Activated T-helper 2 cell treated with anti-CD3 and anti-CD28 coated beads, Interferon-gamma antibody, Interleukin-2, Interleukin-4, amounts not matched to agents 10 μg/mL and 5 μg/mL and 100 μg/mL, durations not matched to agents 14 hours and 24 hours and 36 hours (primary cell): ENCODE results near the gene TBCK. TPM values are rescaled to one million over a fixed set of nuclear protein-coding genes. Genes with fewer than 3 reads are reported as not detected.

Experiments used
- DNase-seq: peaks from one replicate; pipeline ENCODE4 v3.0.0; 2021; ENCODE audit warnings: low spot score
- H3K27ac Mint-ChIP-seq: one replicate; pipeline ENCODE4 v1.8.0; 2021; ENCODE audit warnings: mixed read lengths
- H3K27me3 Mint-ChIP-seq: one replicate; pipeline ENCODE4 v1.8.0; 2021; ENCODE audit warnings: low read depth, mixed read lengths
- H3K36me3 Mint-ChIP-seq: one replicate; pipeline ENCODE4 v1.8.0; 2021; ENCODE audit warnings: low read depth, mixed read lengths
- H3K4me1 Mint-ChIP-seq: one replicate; pipeline ENCODE4 v1.8.0; 2021; ENCODE audit warnings: low read depth, mixed read lengths
- H3K4me3 Mint-ChIP-seq: one replicate; pipeline ENCODE4 v1.8.0; 2021; ENCODE audit warnings: low read depth, mild to moderate bottlenecking, moderate library complexity, mixed read lengths
- H3K9me3 Mint-ChIP-seq: one replicate; pipeline ENCODE4 v1.8.0; 2021; ENCODE audit warnings: mixed read lengths
- intact Hi-C: fragments of 100-400 bp; cut with micrococcal nuclease; formaldehyde crosslinking; loops from one replicate; pipeline ENCODE4 v1.15.1; 2023
- total RNA-seq: library from RNA; stranded (reverse); gene quantifications from 2 replicates; pipeline ENCODE4 v1.2.3, GENCODE V29; 2022

Gene TBCK
- total RNA-seq, 1 donor from 2014 or later, result 29.8 TPM

DNA sequence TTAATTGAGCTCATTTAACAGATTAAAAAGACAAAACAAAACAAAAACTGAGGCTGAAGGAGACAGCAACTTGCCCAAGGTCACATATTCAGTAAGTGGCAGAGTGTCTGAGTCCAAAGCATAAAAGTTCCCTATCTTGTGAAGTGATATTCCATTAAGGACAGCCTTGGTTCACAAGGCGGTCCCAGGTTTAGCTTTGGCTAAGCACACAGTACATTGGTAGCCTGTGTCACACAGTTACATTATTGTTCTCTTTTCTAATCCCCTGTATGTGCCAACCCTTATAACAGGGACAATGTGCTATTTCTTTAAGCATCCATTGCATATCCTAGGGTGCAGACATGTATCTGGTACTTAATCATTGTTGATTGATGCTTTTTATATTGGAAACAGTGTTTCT lies 280.8 kb downstream of the TBCK start:
- Mint-ChIP-seq H3K36me3 (no peaks in the 10 kb centered on the region), H3K27ac (no peak overlapping the region), H3K9me3 (no peaks in the 10 kb centered on the region), H3K4me1 (no peaks in the 10 kb centered on the region), H3K27me3 (peaks cover 4% of the 10 kb centered on the region), H3K4me3 (no peak overlapping the region)
- intact Hi-C loops, result no loop called here
- DNase-seq, result no peak

DNA sequence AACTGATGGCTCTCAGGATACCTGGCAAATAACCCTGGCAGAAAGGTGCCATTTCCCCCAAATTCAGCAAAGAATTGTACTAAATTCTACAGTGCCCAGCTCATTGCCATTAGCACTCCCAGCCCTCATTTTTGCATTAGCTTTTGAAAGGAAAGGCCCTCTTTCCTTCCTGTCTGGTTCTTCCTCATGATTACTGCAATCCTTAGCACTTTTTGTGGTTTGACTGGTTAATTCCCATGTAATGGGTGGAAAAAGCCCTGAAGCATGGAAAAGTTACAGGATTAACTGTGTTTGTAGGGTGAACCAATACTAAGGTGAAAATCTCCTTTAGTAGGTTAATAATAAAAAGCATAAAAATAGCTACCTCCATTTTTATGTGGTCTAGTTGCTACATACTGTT lies 281.3 kb downstream of the TBCK start:
- DNase-seq, result no peak
- H3K27me3 Mint-ChIP-seq, result peaks cover 4% of the 10 kb centered on the region
- H3K4me1 Mint-ChIP-seq, result no peaks in the 10 kb centered on the region
- intact Hi-C loops, result no loop called here
- H3K9me3 Mint-ChIP-seq, result no peaks in the 10 kb centered on the region
- H3K4me3 Mint-ChIP-seq, result no peak overlapping the region
- H3K36me3 Mint-ChIP-seq, result no peaks in the 10 kb centered on the region
- H3K27ac Mint-ChIP-seq, result no peak overlapping the region

DNA sequence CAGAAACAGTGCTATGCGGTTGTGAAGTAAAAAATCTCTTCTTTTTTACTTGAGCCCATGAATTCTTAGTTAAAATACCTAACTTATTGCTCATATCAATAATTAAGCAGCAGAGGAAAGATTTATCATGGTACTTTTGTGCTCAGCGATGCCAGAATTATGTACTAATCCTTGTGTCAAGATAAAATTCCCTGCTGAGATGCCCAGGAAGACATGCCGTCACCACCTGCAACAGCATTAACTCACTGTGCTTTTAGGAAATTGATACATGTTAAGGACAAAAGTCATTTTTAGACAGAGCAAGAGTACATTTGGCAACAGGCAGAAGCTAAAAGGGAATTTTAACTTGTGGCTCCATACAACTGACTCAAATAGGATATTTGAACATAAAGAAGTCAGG lies 281.8 kb downstream of the TBCK start:
- Mint-ChIP-seq H3K27me3 (peaks cover 4% of the 10 kb centered on the region), H3K36me3 (no peaks in the 10 kb centered on the region), H3K4me3 (no peak overlapping the region), H3K27ac (no peak overlapping the region), H3K9me3 (no peaks in the 10 kb centered on the region), H3K4me1 (no peaks in the 10 kb centered on the region)
- DNase-seq, result no peak
- intact Hi-C loops, result no loop called here

DNA sequence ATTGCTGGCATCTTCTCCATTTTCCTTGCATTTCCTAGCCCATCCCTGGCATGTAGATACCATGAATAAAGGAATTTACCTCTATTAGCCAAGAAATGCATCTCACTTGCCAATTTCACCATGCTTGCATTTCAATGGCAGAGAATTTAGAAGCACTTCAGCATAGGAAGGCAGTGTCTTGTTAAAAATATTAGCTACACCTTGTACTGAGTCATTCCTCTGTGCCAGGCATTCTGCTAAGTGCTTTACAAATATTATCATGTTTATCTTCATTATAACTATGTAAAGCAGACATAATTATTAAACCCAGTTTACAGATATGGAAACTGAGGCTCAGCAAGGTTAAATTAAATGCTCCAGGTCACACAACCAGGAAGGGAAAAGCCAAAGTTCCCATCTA lies 282.5 kb downstream of the TBCK start:
- Mint-ChIP-seq H3K27me3 (peaks cover 4% of the 10 kb centered on the region), H3K9me3 (no peaks in the 10 kb centered on the region), H3K4me1 (no peaks in the 10 kb centered on the region), H3K36me3 (no peaks in the 10 kb centered on the region), H3K27ac (no peak overlapping the region), H3K4me3 (no peak overlapping the region)
- intact Hi-C loops, result no loop called here
- DNase-seq, result no peak

DNA sequence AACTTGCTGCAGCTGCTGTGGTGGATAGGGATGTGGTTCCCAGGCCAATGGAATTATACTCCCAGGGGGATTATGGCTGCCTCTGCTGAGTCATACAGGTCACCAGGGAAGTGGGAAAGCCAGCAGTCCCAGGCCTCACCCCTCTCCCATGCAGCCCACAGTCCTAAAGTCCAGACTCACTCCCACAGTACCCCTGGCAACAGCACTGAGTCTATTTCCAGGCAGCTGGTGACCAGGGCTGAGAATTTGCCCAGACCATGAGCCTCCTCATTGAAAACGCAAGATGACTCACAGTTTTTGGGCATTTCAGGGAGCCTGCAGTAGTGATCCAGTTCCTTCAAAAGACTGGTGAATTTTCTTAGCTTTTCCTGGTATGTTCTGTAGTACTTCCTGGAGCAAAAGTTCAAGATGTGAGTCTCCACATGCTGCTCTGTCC lies 283.1 kb downstream of the TBCK start:
- Mint-ChIP-seq H3K9me3 (no peaks in the 10 kb centered on the region), H3K36me3 (no peaks in the 10 kb centered on the region), H3K4me3 (no peak overlapping the region), H3K27ac (no peak overlapping the region), H3K4me1 (no peaks in the 10 kb centered on the region), H3K27me3 (peaks cover 4% of the 10 kb centered on the region)
- intact Hi-C loops, result no loop called here
- no peak for DNase-seq

DNA sequence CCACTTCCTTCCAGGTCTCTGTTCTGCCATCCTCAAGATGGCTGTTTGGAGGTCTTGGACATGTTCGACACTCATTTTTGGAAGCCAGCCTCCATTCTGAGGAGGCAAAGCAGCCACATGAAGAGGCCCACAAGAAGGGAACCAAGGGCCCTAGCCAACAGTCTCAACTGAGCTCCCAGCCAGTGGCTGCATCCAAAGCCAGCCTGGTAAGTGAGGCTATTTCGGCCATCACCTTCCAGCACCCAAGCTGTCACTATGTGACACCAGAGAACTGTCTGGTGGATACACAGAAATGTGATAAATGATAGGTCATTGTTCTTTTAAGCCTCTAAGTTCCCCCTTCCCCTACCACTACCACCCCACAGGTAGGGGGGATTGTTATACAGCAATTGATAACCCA lies 293.6 kb downstream of the TBCK start:
- H3K9me3 Mint-ChIP-seq, result peaks cover 4% of the 10 kb centered on the region
- no peak for DNase-seq
- no peaks in the 10 kb centered on the region for H3K36me3 Mint-ChIP-seq
- H3K4me1 Mint-ChIP-seq, result no peaks in the 10 kb centered on the region
- intact Hi-C loops, result no loop called here
- H3K27me3 Mint-ChIP-seq, result no peaks in the 10 kb centered on the region
- H3K4me3 Mint-ChIP-seq, result no peak overlapping the region
- H3K27ac Mint-ChIP-seq, result no peak overlapping the region

DNA sequence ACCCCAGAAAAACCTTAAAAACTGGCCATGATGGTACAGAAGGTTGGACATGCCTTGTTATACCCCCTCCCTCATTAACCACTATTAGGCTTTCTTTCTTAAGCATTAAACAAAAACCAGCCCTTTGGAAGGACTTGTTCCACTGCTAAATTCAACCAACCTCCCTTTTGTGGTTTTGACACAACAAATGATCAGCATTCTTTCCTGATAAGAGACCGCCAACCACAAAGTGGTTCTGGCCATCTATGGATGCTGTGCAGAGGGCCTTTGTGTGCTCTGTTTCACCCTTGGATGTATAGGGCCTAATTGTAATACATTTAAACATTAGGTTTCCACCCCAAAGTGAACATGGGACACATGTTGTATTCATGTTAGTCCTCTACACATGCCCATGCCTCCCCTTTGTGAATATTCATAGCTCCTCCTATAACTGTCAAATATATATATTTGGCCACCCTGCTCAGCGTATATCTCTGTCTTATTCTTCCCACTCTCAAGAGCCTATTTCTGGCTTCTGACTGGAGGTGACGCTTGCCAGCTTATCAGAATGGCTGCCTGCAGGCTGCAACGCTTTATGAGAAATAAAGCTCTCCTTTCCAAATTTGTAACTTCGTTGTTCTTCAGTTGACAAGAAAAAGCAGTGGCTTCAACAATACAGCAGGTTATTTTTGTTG lies 294.1 kb downstream of the TBCK start:
- no peak overlapping the region for H3K4me3 Mint-ChIP-seq
- H3K9me3 Mint-ChIP-seq, result no peaks in the 10 kb centered on the region
- H3K27me3 Mint-ChIP-seq, result no peaks in the 10 kb centered on the region
- intact Hi-C loops, result no loop called here
- H3K4me1 Mint-ChIP-seq, result no peaks in the 10 kb centered on the region
- H3K36me3 Mint-ChIP-seq, result no peaks in the 10 kb centered on the region
- H3K27ac Mint-ChIP-seq, result no peak overlapping the region
- DNase-seq, result no peak

DNA sequence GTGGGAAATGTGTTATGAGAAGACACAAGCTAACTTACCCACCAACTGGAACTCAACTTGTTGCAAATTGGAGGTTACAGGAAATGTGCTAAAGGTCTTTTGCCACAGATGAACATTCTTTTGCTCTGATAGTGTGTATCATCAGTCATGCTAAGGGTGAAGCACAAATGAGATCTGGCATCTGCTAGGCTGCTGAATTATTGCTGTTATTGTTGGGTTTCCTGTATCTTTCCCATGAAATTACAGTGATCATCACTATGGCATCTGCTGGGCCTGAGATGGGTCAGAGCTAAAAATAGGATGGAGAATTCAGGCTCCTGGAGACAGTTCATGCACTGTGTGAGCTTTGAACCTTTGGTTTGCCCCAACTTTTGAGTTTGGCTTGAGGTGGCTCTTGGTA lies 296.2 kb downstream of the TBCK start:
- no peaks in the 10 kb centered on the region for H3K4me1 Mint-ChIP-seq

DNA sequence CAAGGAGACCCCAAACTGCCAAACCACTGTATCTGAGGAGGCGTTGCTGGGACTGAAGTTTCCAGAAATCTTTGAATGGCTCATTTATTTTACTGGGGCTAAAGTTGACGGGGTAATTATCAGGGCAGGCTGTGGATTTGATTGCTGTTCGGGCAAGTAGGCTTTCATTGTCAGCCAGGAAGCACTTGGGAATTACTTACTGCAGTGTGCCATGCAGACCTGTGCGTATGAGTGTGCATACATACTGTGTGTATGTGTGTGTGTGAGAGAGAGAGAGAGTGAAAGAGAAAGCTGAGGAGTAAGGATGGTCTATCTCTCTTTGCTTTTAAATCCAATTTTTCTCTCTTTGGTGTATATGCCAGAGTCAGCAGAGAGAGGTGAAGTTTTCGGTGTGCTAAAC lies 298.0 kb downstream of the TBCK start:
- Mint-ChIP-seq H3K4me3 (no peak overlapping the region), H3K27ac (no peak overlapping the region), H3K27me3 (no peaks in the 10 kb centered on the region), H3K36me3 (no peaks in the 10 kb centered on the region), H3K4me1 (no peaks in the 10 kb centered on the region), H3K9me3 (peaks cover 6% of the 10 kb centered on the region)
- no peak for DNase-seq
- intact Hi-C loops, result no loop called here

More for the DNA sequence above, 296.2 kb downstream of the TBCK start:
- Mint-ChIP-seq H3K27me3 (no peaks in the 10 kb centered on the region), H3K4me3 (no peak overlapping the region), H3K36me3 (no peaks in the 10 kb centered on the region), H3K27ac (no peak overlapping the region), H3K9me3 (no peaks in the 10 kb centered on the region)
- intact Hi-C loops, result no loop called here
- DNase-seq, result no peak

DNA sequence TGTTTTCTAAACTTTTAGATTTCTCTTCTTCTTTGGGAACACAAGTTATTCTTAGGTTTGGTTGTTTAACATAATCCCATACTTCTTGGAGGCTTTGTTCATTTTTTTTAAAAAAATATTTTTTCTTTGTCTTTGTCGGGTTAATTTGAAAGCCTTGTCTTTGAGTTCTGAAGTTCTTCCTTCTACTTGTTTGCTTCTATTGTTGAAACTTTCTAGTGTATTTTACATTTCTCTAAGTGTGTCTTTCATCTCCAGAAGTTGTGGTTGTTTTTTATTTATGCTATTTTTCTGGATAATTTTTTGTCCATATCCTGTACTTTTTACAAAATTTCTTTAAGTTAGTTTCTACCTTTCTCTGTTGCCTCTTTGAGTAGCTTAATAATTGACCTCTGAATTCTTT lies 304.6 kb downstream of the TBCK start:
- Mint-ChIP-seq H3K27ac (no peak overlapping the region), H3K9me3 (peaks cover 18% of the 10 kb centered on the region), H3K4me1 (no peaks in the 10 kb centered on the region), H3K4me3 (no peak overlapping the region), H3K36me3 (no peaks in the 10 kb centered on the region), H3K27me3 (no peaks in the 10 kb centered on the region)
- intact Hi-C loops, result no loop called here
- DNase-seq, result no peak

DNA sequence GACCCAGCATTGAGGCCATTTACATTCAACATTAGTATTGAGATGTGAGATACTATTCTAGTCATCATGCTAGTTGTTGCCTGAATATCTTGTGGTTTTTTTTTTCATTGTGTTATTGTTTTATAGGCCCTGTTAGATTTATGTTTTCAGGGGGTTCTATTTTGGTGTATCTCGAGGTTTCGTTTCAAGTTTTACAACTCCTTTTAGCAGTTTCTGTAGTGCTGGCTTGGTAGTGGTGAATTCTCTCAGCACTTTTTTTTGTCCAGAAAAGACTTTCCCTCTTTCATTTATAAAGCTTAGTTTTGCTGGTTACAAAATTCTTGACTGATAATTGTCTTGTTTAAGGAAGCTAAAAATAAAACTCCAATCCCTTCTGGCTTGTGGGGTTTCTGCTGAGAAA lies 305.2 kb downstream of the TBCK start:
- no peaks in the 10 kb centered on the region for H3K36me3 Mint-ChIP-seq
- no peaks in the 10 kb centered on the region for H3K27me3 Mint-ChIP-seq
- intact Hi-C loops, result no loop called here
- no peaks in the 10 kb centered on the region for H3K4me1 Mint-ChIP-seq
- H3K4me3 Mint-ChIP-seq, result no peak overlapping the region
- no peak for DNase-seq
- no peak overlapping the region for H3K27ac Mint-ChIP-seq
- peaks cover 18% of the 10 kb centered on the region for H3K9me3 Mint-ChIP-seq

DNA sequence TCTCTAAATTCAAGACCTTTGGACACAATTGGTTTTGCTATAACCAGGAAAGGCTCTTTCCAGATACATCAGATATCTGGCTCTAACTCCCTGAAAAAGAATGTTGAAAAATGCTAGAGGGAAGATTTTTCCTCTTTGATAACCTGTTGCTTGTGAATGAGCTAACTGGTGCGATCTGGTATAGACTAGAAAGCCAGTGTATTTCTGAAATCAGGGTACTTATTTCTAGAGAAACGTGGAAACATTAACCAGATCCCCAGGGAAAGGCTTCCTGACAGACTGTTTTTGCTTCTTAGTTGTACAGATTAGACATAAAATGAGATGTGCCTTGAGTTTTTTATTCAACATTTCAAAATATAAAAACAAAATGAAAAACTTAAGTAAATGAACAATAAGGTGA lies 313.0 kb downstream of the TBCK start:
- no peak for DNase-seq
- H3K36me3 Mint-ChIP-seq, result no peaks in the 10 kb centered on the region
- no peak overlapping the region for H3K27ac Mint-ChIP-seq
- H3K4me1 Mint-ChIP-seq, result no peaks in the 10 kb centered on the region
- intact Hi-C loops, result no loop called here
- no peaks in the 10 kb centered on the region for H3K27me3 Mint-ChIP-seq
- no peak overlapping the region for H3K4me3 Mint-ChIP-seq
- H3K9me3 Mint-ChIP-seq, result no peaks in the 10 kb centered on the region

DNA sequence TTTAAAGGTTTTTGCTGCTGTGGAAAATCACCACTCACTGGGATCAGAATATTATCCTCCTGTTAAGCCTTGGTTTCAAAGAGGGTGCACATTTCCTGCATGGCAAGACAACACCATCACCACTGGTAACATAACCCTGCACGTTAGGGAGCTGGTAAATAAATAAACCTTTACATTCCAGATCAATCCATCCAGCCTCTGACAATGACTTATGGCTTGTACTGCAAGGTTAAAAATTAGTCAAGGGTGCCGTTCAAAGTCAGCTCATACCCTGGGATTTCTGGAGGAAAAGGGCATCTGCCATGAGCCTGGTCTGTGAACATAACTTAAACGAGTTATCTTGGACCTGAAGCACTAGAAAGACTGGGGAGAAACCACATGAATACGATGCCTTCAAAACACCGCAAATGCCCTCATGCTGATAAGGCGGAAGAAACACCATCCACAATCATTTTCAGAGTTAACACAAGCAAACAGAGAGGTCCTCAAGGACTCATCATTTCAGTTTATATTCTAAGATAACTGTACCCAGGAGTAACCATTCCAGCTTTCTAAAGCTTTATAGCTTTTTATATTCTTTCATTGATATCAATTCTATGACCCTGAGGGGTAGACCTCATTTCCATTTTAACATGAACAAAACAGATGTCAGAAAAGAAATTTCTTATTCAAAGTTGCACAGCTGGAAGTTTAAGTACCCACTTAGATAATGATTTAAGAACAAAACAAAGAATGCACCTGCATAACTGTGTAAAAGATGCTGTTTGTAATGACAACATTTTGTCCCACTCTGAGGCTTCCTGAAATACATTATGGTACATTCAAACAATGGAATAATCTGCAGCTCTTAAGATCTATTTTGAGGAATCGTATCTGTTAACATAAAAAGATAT lies 317.6 kb downstream of the TBCK start:
- intact Hi-C loops, result no loop called here
- Mint-ChIP-seq H3K36me3 (no peaks in the 10 kb centered on the region), H3K4me1 (no peaks in the 10 kb centered on the region), H3K27ac (no peak overlapping the region), H3K9me3 (no peaks in the 10 kb centered on the region), H3K4me3 (no peak overlapping the region), H3K27me3 (no peaks in the 10 kb centered on the region)
- no peak for DNase-seq
